ENCODE results near the gene GPR52.
"Not testable (repeated sequence)": the region's sequence is repeated elsewhere in the genome, so short reads cannot be mapped to it uniquely, and the experiment has no call there.

Gene GPR52

DNA sequence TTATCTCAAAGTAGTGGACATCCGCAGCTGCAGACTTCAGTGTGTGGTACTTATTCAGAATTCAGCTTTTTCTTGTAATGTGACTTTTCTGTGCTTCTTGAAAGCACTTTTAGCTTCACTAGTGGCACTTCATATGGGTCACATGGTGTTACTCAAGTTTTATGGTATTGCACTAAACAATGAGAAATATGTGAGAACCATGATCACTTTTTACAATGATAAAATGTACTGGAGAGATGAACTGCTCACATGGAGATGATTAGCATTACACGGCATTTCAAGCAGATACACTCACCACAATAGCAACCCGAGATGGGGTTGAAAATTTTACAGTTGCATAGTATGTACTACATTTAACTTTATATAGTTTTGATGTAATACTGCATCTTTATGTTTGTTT is 40.1 kb upstream of the GPR52 start:
- TF ChIP-seq, protein P1, sequence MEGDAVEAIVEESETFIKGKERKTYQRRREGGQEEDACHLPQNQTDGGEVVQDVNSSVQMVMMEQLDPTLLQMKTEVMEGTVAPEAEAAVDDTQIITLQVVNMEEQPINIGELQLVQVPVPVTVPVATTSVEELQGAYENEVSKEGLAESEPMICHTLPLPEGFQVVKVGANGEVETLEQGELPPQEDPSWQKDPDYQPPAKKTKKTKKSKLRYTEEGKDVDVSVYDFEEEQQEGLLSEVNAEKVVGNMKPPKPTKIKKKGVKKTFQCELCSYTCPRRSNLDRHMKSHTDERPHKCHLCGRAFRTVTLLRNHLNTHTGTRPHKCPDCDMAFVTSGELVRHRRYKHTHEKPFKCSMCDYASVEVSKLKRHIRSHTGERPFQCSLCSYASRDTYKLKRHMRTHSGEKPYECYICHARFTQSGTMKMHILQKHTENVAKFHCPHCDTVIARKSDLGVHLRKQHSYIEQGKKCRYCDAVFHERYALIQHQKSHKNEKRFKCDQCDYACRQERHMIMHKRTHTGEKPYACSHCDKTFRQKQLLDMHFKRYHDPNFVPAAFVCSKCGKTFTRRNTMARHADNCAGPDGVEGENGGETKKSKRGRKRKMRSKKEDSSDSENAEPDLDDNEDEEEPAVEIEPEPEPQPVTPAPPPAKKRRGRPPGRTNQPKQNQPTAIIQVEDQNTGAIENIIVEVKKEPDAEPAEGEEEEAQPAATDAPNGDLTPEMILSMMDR (IDR thresholded peaks at IDR 0.05; ENCODE audit: low read depth, low read length, missing control alignments) = no peak
- in situ Hi-C loops (cut with HindIII; ENCODE audit: low sequenced_read_pairs) = no loop called here
- DNase-seq (ENCODE audit: low read depth) = no peak
- H3K4me3 ChIP-seq (ENCODE audit: low read depth, low read length) = no peak overlapping the region

DNA sequence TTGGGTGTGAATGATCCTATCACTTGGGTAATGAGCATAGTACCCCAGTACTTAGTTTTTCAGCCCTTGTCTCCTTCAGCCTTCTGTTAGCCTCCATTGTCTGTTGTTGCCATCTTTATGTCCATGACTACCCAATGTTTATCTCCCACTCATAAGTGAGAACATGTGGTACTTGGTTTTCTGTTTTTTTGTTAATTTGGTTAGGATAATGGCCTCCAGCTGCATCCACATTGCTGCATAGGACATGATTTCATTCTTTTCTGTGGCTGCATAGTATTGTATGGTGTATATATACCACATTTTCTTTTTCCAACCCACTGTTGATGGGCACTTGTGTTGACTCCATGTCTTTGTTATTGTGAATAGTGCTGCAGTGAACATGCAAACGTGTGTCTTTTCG is 39.6 kb upstream of the GPR52 start:
- DNase-seq (ENCODE audit: low read depth) = no peak
- H3K4me3 ChIP-seq (ENCODE audit: low read depth, low read length) = no peak overlapping the region
- in situ Hi-C loops (cut with HindIII; ENCODE audit: low sequenced_read_pairs) = no loop called here
- TF ChIP-seq, protein P1 (IDR thresholded peaks at IDR 0.05; ENCODE audit: low read depth, low read length, missing control alignments) = no peak

DNA sequence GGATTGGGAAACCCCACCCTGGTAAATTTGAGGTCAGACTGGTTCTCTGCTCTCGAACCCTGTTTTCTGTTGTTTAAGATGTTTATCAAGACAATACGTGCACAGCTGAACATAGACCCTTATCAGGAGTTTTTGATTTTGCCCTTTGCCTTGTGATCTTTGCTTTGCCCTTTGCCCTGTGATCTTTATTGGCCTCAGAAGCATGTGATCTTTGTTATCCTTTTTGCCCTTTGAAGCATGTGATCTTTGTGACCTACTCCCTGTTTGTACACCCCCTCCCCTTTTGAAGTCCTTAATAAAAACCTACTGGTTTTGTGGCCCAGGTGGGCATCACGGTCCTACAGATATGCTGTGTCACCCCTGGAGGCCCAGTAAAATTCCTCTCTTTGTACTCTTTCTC is 38.0 kb upstream of the GPR52 start:
- in situ Hi-C loops (cut with HindIII; ENCODE audit: low sequenced_read_pairs); DNase-seq (ENCODE audit: low read depth); H3K4me3 ChIP-seq (ENCODE audit: low read depth, low read length): not testable (repeated sequence)

DNA sequence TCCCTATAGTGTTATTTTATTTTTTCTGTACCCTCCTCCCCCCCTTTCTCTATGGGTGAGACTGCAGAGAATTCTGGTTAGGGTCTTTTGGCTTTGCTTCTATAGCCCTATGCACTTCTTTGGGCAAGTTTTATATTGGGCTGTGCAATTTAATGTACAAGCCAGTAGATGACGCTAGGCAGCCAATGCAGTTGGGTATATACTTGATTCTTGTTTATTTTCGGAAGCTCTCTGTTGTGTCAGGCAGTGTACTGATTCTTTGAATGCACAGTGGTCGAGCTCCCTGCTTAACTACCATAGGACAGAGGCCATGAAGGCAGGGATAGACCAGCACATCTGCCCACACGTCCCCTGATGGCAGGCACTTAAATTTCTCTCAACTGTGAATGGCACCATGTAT is 34.1 kb upstream of the GPR52 start:
- no peak overlapping the region for H3K4me3 ChIP-seq (ENCODE audit: low read depth, low read length)
- in situ Hi-C loops (cut with HindIII; ENCODE audit: low sequenced_read_pairs) = no loop called here
- TF ChIP-seq, protein P1 (IDR thresholded peaks at IDR 0.05; ENCODE audit: low read depth, low read length, missing control alignments) = peak; percentile 7
- no peak for DNase-seq (ENCODE audit: low read depth)

DNA sequence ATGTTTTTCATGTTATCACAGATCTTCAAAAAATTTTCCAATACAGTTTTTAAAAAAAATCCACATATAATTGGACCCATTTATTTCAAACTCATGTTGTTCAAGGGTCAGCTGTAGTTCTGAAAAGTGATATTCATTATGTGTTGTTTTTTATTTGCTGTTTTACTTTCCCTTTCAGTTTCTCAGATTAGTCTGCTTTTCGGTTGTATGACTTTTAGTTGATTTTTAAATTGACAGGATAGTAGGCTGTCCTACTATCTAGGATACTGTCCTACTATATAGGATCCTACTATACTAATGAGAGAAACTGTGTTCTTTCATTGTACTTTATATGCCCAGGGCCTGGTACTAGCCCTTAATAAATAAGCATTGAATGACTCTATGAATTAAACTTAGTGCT is 33.6 kb upstream of the GPR52 start:
- TF ChIP-seq, protein P1 (IDR thresholded peaks at IDR 0.05; ENCODE audit: low read depth, low read length, missing control alignments) = no peak
- H3K4me3 ChIP-seq (ENCODE audit: low read depth, low read length) = no peak overlapping the region
- DNase-seq (ENCODE audit: low read depth) = no peak
- in situ Hi-C loops (cut with HindIII; ENCODE audit: low sequenced_read_pairs) = no loop called here

DNA sequence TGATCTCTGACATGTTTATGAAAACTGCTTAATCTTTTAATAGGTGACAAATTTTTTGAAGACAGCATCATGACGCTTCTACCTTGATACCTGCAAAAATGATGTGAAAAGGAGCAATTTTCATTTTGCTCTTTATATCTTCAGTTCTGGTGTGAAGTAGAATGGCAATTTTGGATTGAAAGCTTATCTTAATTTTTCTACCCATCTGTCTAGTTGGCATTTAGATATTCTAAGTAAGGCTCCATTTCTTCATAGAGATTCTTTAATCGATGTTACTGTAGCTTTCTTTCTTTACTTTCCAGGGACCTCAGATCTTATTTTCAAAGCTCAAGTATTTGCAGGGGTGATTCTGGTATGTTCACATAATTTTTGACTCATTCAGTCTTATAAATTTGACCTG is 32.3 kb upstream of the GPR52 start:
- DNase-seq (ENCODE audit: low read depth) = no peak
- TF ChIP-seq, protein P1 (IDR thresholded peaks at IDR 0.05; ENCODE audit: low read depth, low read length, missing control alignments) = no peak
- H3K4me3 ChIP-seq (ENCODE audit: low read depth, low read length) = no peak overlapping the region
- in situ Hi-C loops (cut with HindIII; ENCODE audit: low sequenced_read_pairs) = no loop called here

DNA sequence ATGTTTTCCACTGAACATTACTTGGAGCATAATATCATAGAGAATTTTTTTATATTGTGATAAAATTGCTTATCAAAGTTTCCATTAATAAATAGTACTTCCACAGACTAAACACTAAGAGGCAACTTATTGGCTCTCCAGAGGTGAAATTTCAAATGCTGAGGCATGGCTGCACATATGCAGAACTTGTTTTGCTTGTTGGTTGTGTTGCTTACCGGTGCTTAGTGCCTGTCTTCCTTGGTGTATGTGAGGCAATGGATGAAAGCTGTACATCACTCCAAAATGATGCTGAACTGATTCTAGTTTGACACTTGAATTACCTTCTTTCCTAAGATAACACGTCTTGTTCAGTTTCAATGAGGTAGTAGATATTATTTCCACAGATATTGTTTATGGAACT is 29.8 kb upstream of the GPR52 start:
- DNase-seq (ENCODE audit: low read depth) = no peak
- TF ChIP-seq, protein P1 (IDR thresholded peaks at IDR 0.05; ENCODE audit: low read depth, low read length, missing control alignments) = no peak
- in situ Hi-C loops (cut with HindIII; ENCODE audit: low sequenced_read_pairs) = no loop called here
- no peak overlapping the region for H3K4me3 ChIP-seq (ENCODE audit: low read depth, low read length)

All from astrocyte of the cerebellum (primary cell).